ENCODE measurements around the gene ZBTB45.

Gene ZBTB45

DNA sequence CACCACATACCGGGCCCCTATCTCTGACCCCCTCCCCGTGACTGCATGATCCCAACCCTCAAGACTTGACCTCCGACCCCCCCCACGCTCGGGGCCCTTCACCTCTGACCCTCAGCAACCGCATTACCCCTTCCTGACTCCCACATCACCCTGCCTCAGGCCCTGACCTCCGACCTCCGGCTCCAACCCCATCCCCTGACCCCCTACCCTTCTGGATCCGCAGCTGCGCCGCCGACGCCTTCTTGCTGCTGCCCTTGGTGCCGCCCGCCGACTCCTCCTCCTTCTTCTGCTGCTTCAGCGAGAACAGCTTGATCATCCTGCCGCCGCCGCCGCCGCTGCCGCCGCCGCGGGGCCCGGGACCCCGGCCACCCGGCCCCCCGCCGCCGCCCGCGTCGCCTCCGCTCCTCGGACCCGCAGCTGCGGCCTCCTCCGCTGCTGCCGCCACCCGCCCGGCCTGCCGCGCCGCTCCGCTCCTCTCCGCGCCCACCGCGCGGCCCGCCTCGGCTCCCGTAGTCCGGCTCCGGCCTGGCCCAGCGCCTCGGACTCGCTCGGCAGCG, 38.5 kb upstream of the ZBTB45 start, which contains the start of gene UBE2M:
TSS of gene UBE2M (minus strand) at position 546 of the 557 bp plus-strand sequence. CDS start at position 316, 230 bp downstream.
- peaks cover 2% of the 10 kb centered on the region; the same call in 1 of the 2 replicates for H3K36me3 ChIP-seq (ENCODE audit: insufficient read depth, low read length)
- peak within 1 kb of the TSS; percentile 91 for H3K9ac ChIP-seq (ENCODE audit: low read depth, low read length)
- peaks cover 4% of the 10 kb centered on the region; the same call in 1 of the 2 replicates for H3K4me1 ChIP-seq (ENCODE audit: insufficient read depth, low read length)
- no peaks in the 10 kb centered on the region for H3K9me3 ChIP-seq (ENCODE audit: control insufficient read depth, insufficient read depth, low read length)

DNA sequence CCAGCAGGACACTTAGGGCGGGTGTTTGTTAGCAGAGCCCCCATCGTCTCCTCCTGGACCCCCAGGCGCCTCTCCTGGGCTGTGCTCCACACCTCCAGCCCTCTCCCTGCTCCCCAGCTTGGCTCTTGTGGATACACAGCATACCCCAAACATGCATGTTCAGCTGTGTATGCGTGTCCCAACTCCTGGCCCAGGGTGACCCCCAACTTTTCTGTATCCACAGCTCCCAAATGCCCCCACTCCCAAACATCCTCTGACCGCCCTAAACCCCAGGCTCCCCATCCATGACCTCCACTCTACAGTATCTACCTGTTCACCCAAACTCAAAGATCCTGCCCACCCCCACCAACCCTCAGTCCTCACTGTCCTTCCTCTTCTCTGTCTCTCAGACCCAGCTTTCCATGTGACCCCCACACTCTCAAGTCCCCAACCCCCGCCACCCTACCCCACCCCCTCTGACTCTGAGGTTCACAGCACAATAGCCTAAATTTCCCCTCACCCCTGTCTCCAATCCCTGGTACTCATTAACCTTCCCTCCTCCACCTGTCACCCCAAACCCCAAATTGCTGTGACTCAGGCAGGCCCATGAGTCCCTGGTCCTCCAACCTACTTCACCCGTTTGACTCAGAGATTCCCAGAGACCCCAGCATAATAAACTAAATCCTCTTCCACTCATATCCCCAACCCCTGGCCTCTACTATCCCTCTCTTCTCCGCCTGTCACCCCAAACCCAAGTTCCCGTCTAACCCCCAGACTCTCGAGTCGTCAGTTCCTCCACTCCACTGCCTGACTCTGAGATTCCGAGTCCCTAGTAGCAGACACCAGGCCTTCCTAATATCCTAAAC, 37.8 kb upstream of the ZBTB45 start:
- no peaks in the 10 kb centered on the region for H3K9me3 ChIP-seq (ENCODE audit: control insufficient read depth, insufficient read depth, low read length)
- H3K36me3 ChIP-seq (ENCODE audit: insufficient read depth, low read length) = peaks cover 2% of the 10 kb centered on the region; the same call in 1 of the 2 replicates
- peak overlapping the region; percentile 91 for H3K9ac ChIP-seq (ENCODE audit: low read depth, low read length)
- peaks cover 4% of the 10 kb centered on the region; the same call in 1 of the 2 replicates for H3K4me1 ChIP-seq (ENCODE audit: insufficient read depth, low read length)

- peaks cover 4% of the 10 kb centered on the region; the same call in 1 of the 2 replicates for H3K4me1 ChIP-seq (ENCODE audit: insufficient read depth, low read length)
- H3K36me3 ChIP-seq (ENCODE audit: insufficient read depth, low read length) = peaks cover 5% of the 10 kb centered on the region; the same call in 1 of the 2 replicates
- peak overlapping the region; percentile 91; the same call in 1 of the 2 replicates for H3K9ac ChIP-seq (ENCODE audit: low read depth, low read length)
Observed at GRCh38 chr19:58556622-58557220, 37.1 kb upstream of the ZBTB45 start.

DNA sequence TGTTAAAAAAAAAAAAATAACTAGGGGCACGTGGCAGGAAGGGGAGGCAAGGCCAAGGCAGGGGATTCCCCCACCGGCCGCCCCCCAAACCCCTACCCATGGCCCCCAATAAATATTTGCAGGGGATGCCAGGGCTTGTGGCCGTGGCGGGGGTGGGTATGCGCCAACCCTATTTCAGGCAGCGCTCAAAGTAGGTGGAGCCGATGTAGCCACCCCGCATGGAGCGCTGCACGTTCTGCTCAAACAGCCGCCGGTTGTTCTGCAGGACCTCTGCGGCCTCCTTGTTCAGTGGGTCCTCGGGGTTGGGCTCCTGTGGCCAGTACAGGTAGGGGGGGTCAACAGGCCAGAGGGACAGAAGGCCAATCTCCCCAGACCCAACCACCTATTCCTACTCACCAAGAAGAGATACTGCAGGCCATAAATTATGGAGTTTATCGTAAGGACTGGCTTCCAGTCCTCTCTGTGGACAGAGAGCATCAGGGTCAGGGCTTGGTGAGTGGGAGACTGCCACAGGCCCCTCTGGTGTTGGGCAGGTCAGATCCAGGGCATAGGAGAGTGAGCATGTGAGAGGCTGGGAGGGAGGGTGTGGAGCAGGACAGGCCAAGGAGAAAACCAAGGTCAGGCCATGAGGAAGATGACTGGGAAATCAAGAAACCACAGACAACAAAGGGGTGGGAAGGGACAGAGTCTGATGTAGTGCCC, 36.5 kb upstream of the ZBTB45 start:
- Histone ChIP-seq H3K9ac (ENCODE audit: low read depth, low read length) (no peak overlapping the region), H3K9me3 (ENCODE audit: control insufficient read depth, insufficient read depth, low read length) (no peaks in the 10 kb centered on the region), H3K36me3 (ENCODE audit: insufficient read depth, low read length) (peaks cover 9% of the 10 kb centered on the region; the same call in 1 of the 2 replicates), H3K4me1 (ENCODE audit: insufficient read depth, low read length) (peaks cover 4% of the 10 kb centered on the region; the same call in 1 of the 2 replicates)

More at GRCh38 chr19:58556622-58557220, 37.1 kb upstream of the ZBTB45 start:
- no peaks in the 10 kb centered on the region for H3K9me3 ChIP-seq (ENCODE audit: control insufficient read depth, insufficient read depth, low read length)

DNA sequence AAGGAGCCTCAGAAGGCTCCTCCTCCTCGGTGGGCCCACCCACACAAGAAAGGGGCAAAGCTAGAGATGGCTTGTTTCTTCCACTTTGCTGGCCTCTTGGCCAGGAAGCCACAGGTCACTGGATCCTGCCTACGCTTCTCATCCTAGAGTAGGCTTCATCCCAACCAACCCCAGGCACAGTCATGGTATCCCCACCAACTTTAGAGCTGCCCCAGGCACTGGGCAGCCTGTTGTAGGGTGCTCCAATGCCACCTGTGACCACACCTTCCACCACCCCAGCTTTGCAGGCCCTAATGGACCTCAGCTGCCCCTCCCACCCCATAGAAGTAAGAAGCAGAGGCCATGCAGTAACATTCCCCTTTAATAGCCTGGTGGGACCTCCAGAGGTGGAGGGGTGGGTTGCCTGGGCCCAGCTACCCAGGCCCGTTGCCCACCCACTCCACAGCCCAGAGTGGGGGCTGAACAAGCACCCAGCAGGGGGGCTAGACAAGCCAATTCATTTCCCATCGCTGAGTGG, 35.8 kb upstream of the ZBTB45 start:
- peaks cover 12% of the 10 kb centered on the region for H3K36me3 ChIP-seq (ENCODE audit: insufficient read depth, low read length)
- no peaks in the 10 kb centered on the region for H3K9me3 ChIP-seq (ENCODE audit: control insufficient read depth, insufficient read depth, low read length)
- peaks cover 4% of the 10 kb centered on the region; the same call in 1 of the 2 replicates for H3K4me1 ChIP-seq (ENCODE audit: insufficient read depth, low read length)
- peak overlapping the region; percentile 94 for H3K9ac ChIP-seq (ENCODE audit: low read depth, low read length)

DNA sequence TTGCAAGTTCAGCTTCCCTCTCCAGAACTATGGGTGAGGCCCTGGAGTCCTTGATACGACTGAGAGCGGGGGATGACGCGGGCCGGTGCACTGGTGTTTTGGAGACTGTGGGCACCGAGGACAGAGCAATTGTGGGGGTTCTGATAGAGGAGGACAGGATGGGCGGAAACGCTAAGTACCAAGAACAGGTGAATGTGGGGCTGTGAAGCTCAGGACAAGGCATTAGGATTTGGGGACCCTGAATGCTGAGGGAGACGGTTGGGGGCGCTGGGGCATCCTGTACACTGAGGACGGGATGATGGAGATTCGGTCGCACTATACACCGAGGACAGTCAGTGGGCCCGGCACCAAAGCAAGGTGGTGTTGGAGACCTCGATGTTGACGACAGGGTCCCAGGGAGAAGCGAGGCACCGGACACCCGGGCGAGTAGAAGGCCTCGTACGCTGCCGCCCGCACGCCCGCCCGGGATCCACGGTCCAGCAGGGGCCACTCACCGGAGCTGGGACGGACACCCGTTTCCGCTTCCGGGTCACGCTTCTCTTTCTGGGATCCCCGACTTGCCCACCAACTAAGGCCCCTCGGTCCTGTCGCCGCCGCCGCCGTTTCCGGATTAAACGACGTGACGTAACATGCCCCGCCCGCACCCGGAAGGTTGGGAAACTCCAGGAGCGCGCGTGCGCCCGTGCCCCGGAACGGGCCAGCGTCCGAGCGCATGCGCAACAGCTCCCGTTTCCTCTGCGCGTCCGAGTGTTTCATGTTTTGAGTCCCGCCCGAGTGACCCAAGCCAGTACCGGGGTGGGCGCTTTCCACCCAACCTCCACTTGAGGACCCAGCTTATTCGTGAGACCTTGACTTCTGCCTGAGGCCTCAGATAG, 35.1 kb upstream of the ZBTB45 start, which contains the start of gene CHMP2A:
TSS of gene CHMP2A (minus strand) at position 612 of the 875 bp plus-strand sequence. CDS start 893 bp downstream, outside the sequence.
- Histone ChIP-seq H3K9ac (ENCODE audit: low read depth, low read length) (peak within 1 kb of the TSS; percentile 94), H3K9me3 (ENCODE audit: control insufficient read depth, insufficient read depth, low read length) (no peaks in the 10 kb centered on the region), H3K36me3 (ENCODE audit: insufficient read depth, low read length) (peaks cover 13% of the 10 kb centered on the region), H3K4me1 (ENCODE audit: insufficient read depth, low read length) (peaks cover under 1% of the 10 kb centered on the region; the same call in 1 of the 2 replicates)

GRCh38 chr19:58553799-58554493, 34.3 kb upstream of the ZBTB45 start:
- H3K36me3 ChIP-seq (ENCODE audit: insufficient read depth, low read length) = peaks cover 20% of the 10 kb centered on the region
- no peaks in the 10 kb centered on the region; the same call in 1 of the 2 replicates for H3K4me1 ChIP-seq (ENCODE audit: insufficient read depth, low read length)
- H3K9ac ChIP-seq (ENCODE audit: low read depth, low read length) = peak overlapping the region; percentile 94

DNA sequence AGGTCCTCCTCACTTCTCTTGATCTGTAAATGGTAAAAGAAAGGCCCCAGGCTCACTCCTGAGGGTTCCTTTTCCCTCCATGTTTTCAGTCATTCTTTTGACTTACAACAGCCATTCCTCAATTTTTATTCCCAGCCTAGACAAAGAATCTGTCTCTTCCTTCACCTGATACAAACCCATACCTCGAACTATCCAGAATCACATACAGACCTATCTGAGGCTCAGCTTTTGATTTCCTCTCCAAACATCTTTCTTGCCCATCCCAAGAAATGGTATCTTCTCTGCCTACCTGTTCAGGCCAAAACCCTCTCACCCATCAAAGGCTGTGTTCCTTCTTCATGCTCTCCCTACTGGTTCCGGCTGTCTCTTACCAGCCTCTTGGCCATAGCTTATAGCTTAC, 33.0 kb upstream of the ZBTB45 start:
- Histone ChIP-seq H3K4me1 (ENCODE audit: insufficient read depth, low read length) (no peaks in the 10 kb centered on the region; the same call in 1 of the 2 replicates), H3K9me3 (ENCODE audit: control insufficient read depth, insufficient read depth, low read length) (no peaks in the 10 kb centered on the region), H3K36me3 (ENCODE audit: insufficient read depth, low read length) (peaks cover 29% of the 10 kb centered on the region), H3K9ac (ENCODE audit: low read depth, low read length) (no peak overlapping the region)

More at GRCh38 chr19:58553799-58554493, 34.3 kb upstream of the ZBTB45 start:
- no peaks in the 10 kb centered on the region for H3K9me3 ChIP-seq (ENCODE audit: control insufficient read depth, insufficient read depth, low read length)

DNA sequence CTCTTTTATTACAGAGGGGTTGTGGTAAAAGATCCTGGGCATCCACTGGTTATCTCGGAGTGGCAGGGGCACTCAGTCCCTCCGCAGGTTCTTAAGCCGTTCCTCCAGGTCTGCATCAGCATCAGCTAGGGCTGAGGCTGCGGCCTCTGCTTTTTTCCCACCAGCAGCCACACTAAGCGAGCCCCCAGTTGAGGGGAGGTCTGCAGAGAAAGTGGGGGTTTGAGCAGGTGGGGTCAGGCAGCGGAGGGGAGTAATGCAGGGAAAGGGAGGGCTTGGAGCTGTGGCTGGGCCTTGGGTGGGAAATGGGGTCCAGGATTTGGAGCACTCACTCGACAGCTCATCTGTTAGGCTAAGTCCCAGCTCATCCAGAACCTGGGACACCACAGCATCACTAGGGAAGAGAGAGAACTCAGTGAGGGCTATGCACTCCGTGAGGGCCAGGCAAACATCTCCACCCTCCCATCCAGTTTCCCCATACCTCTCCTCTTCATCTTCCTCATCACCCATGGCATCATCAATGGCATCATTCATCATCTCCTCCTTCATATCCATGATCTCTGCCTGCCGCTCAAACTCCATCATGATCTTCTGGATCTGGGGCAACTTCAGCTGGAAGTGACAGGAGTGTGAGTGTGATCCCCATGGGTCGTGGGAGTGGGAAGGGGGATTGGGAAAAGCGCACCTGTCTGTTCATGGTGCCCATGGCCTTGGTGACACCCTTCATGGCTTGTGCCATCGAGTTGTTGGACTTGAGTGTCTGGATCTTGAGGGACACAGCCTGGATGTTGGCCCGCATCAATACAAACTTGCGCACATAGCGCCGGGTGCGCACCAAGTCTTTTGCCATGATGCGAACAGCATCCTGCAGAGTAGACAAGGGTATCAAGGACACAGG, 32.2 kb upstream of the ZBTB45 start:
- Histone ChIP-seq H3K9ac (ENCODE audit: low read depth, low read length) (no peak overlapping the region), H3K36me3 (ENCODE audit: insufficient read depth, low read length) (peaks cover 36% of the 10 kb centered on the region), H3K4me1 (ENCODE audit: insufficient read depth, low read length) (no peaks in the 10 kb centered on the region; the same call in 1 of the 2 replicates), H3K9me3 (ENCODE audit: control insufficient read depth, insufficient read depth, low read length) (no peaks in the 10 kb centered on the region)

DNA sequence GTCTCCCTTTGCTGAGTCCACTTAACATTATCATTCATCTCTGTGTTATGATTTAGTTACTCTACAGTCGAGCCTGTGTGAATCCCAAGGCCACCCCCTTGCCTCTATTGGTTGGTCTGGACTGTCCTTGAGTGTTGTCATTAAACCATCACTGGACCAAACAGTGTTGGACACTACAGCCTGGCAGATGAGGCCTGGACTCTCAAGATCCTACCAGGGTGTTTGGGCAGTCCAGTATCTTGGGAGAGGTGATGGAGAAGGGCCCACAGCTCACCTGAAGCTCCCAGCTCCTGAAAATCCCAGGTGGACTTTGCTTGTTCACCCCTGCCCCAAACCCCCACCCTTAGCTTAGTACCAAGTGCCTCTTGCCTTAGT, 31.5 kb upstream of the ZBTB45 start:
- Histone ChIP-seq H3K4me1 (ENCODE audit: insufficient read depth, low read length) (no peaks in the 10 kb centered on the region; the same call in 1 of the 2 replicates), H3K9me3 (ENCODE audit: control insufficient read depth, insufficient read depth, low read length) (no peaks in the 10 kb centered on the region), H3K36me3 (ENCODE audit: insufficient read depth, low read length) (peaks cover 42% of the 10 kb centered on the region), H3K9ac (ENCODE audit: low read depth, low read length) (no peak overlapping the region)

DNA sequence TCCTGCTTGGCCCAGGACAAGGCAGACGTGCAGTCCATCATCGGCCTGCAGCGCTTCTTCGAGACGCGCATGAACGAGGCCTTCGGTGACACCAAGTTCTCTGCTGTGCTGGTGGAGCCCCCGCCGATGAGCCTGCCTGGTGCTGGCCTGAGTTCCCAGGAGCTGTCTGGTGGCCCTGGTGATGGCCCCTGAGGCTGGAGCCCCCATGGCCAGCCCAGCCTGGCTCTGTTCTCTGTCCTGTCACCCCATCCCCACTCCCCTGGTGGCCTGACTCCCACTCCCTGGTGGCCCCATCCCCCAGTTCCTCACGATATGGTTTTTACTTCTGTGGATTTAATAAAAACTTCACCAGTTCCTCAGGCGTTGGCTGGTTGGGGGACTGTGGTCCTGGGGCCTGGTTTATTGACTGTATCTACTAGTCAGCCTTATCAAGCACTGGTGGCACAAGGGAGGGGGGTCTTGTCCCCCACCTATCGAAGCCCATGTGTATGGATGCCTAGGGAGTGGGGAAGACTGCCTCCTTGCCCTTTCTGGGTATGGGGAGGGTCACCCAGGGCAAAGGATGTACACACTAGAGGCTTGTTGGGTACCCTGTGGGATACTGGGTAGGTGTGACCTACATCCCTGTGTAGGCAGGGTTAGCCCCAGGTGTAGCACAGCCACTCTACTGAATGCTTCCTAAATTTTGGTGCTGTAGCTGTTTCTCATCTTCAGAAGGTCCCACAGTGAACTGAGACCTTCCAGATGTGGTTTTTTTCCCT, 30.9 kb upstream of the ZBTB45 start:
- Histone ChIP-seq H3K9me3 (ENCODE audit: control insufficient read depth, insufficient read depth, low read length) (no peaks in the 10 kb centered on the region), H3K9ac (ENCODE audit: low read depth, low read length) (no peak overlapping the region), H3K4me1 (ENCODE audit: insufficient read depth, low read length) (no peaks in the 10 kb centered on the region; the same call in 1 of the 2 replicates), H3K36me3 (ENCODE audit: insufficient read depth, low read length) (peaks cover 40% of the 10 kb centered on the region)

Data from ES-I3 (cell line).